Esophagus squamous epithelium (tissue), 4 donors: Measurements from ENCODE around the gene MICAL2.

Experiments
- CTCF ChIP-seq, 6 experiments: fragments of 450-650 bp in 4 of 6; fragments of 200-600 bp in 2 of 6; sonication (generic) in 2 of 6; IDR thresholded peaks; one replicate each; pipeline ENCODE4 v1.5.1; 2016 to 2019; ENCODE audit warnings: antibody characterized with exemption in 6 of 6, mild to moderate bottlenecking in 4 of 6, moderate library complexity in 4 of 6
- POLR2A ChIP-seq, 4 donors: fragments of 450-650 bp; IDR thresholded peaks; one replicate each; pipeline ENCODE4 v1.6.1; 2017; ENCODE audit warnings: antibody characterized with exemption in 4 of 4, mild to moderate bottlenecking in 4 of 4, moderate library complexity in 3 of 4

GRCh38 chr11:12281571-12282478 lies 171.4 kb downstream of the MICAL2 start:
- TF ChIP-seq CTCF (IDR thresholded peaks at IDR 0.05) (peak; percentile 72 to 100 (median 98)), POLR2A (IDR thresholded peaks at IDR 0.05) (no peak)
